ENCODE measurements around the gene IRGQ. TPM values are rescaled to one million over a fixed set of nuclear protein-coding genes. Genes with fewer than 3 reads are reported as not detected.

IRGQ gene
- total RNA-seq, 1 experiment from 2014 or later = 24.1 TPM

DNA sequence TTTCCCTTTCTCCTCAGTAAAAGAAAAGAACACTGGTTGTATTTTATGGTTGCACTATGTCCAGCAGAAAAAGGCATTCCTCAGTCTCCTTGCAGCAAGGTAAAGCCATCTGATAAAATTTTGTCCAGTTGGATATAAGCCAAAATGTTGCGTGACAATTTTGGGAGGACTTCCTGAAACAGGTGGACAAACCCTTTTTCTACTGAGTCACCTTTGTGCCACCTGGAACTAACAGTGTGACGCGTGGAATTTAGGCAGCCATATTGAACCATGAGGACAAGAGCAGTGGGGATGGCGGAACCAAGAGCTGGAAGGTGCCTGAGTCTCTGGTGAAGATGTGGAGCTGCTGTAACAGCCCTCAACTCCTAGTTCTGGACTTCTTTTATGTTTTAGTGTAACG, 35.6 kb upstream of the IRGQ start:
- no peak overlapping the region for H3K56ac ChIP-seq (ENCODE audit: insufficient read length, low read depth, low read length)
- DNase-seq = no peak
- H4K8ac ChIP-seq (replicated peaks; ENCODE audit: insufficient read length, low read depth, low read length) = no peak overlapping the region
- H3K4me1 Mint-ChIP-seq = peaks cover 9 to 18% of the 10 kb centered on the region in 2 experiments
- no peak overlapping the region for H2AFZ ChIP-seq (ENCODE audit: low read length)
- H3K27me3 ChIP-seq (ENCODE audit: insufficient read depth, low read length) = no peaks in the 10 kb centered on the region
- H3K4me1 ChIP-seq (ENCODE audit: insufficient read depth, low read length) = peaks cover 3% of the 10 kb centered on the region; the same call in 1 of the 2 replicates
- H3K4me2 ChIP-seq (ENCODE audit: insufficient read depth, insufficient read length, low read length) = no peak overlapping the region
- peaks cover 0 to 11% (median 4%) of the 10 kb centered on the region in 3 experiments; a peak in 3 of 7 replicates for H3K36me3 Mint-ChIP-seq (ENCODE audit: insufficient read depth in 1 of 3, low read depth in 3 of 3)
- no peak overlapping the region for H2BK20ac ChIP-seq (ENCODE audit: low read depth, low read length, poor library complexity, severe bottlenecking)
- H3K9me3 Mint-ChIP-seq = no peaks in the 10 kb centered on the region
- H3K27ac Mint-ChIP-seq = no peak overlapping the region
- no CpG with 5 or more reads among the region's 5 CpGs for WGBS (ENCODE audit: extremely low coverage, insufficient read length, low lambda C conversion rate)
- no peak overlapping the region for H2BK120ac ChIP-seq (ENCODE audit: low read depth, low read length, poor library complexity, severe bottlenecking)
- peaks cover 58% of the 10 kb centered on the region for H3K27me3 Mint-ChIP-seq (ENCODE audit: low read depth)
- peaks cover 10% of the 10 kb centered on the region for H3K23me2 ChIP-seq (ENCODE audit: insufficient read length, low read depth, low read length, poor library complexity, severe bottlenecking)
- H2AK5ac ChIP-seq (ENCODE audit: insufficient read length, low read length) = no peak overlapping the region
- H2BK15ac ChIP-seq (ENCODE audit: low read depth, low read length) = no peak overlapping the region
- no peaks in the 10 kb centered on the region for H3K9me3 ChIP-seq (ENCODE audit: control insufficient read depth, low read depth, low read length)
- no peak overlapping the region for H3K27ac ChIP-seq (ENCODE audit: insufficient read length, low read depth, low read length)
- no peak overlapping the region for H3K14ac ChIP-seq (ENCODE audit: insufficient read depth, low read length)
- H2BK5ac ChIP-seq (ENCODE audit: insufficient read length, low read length) = no peak overlapping the region
- TF ChIP-seq CTCF (conservative IDR thresholded peaks at IDR 0.05) = no peak
- no peak overlapping the region for H3K9ac ChIP-seq (ENCODE audit: extremely low read depth, insufficient read length, low read length)
- no peak overlapping the region for H3K18ac ChIP-seq (ENCODE audit: insufficient read length, low read depth, low read length)
- no peak overlapping the region for H4K91ac ChIP-seq (ENCODE audit: insufficient read length, low read depth, low read length)
- H3K79me2 ChIP-seq (ENCODE audit: insufficient read depth, low read length) = no peaks in the 10 kb centered on the region
- no peak overlapping the region for H2BK12ac ChIP-seq (ENCODE audit: insufficient read length, low read depth, low read length)
- no peak overlapping the region for H4K5ac ChIP-seq (ENCODE audit: insufficient read length, low read depth, low read length)
- no peak overlapping the region for H3K4me3 Mint-ChIP-seq
- H4K20me1 ChIP-seq (ENCODE audit: control insufficient read depth, insufficient read depth, insufficient read length) = no peaks in the 10 kb centered on the region
- no peak overlapping the region for H3T11ph ChIP-seq (ENCODE audit: low read length)
- no peak overlapping the region for H3K23ac ChIP-seq (ENCODE audit: insufficient read length, low read depth, low read length)
- no peaks in the 10 kb centered on the region for H3K79me1 ChIP-seq (ENCODE audit: insufficient read depth, low read depth, low read length, poor library complexity, severe bottlenecking)
- H3K4ac ChIP-seq (ENCODE audit: low read depth, low read length) = no peak overlapping the region
